Omental fat pad (tissue), 4 donors: Measurements from ENCODE around the gene PODN. TPM values are rescaled to one million over a fixed set of nuclear protein-coding genes. Genes with fewer than 3 reads are reported as not detected.
A peak's percentile ranks its signal among the peaks of the same experiment; 100 is the strongest.

ENCODE experiments used
- ATAC-seq: fragments of 150-250 bp; one replicate; pipeline ENCODE4 v1.9.1; 2016; ENCODE audit warnings: mild to moderate bottlenecking, moderate library complexity; ENCODE audit not compliant: low FRiP score
- DNase-seq: peaks from one replicate; pipeline ENCODE4 v3.0.0-alpha.2; 2019; ENCODE audit warnings: low spot score
- small RNA-seq: library from RNA; depleted of rRNA; stranded (forward); fragments of <200 nt; gene quantifications from one replicate; pipeline ENCODE3, GENCODE V24; 2016
- total RNA-seq, 4 donors: library from RNA; depleted of rRNA; stranded (reverse); fragments of >200 nt; gene quantifications; one replicate each; pipeline ENCODE4 v1.1.0, GENCODE V29; 2016
- TF ChIP-seq, protein P1 (sequence below), 3 donors: fragments of 450-650 bp; IDR thresholded peaks; one replicate each; pipeline ENCODE4 v1.5.1; 2016 to 2017; ENCODE audit warnings: antibody characterized with exemption in 3 of 3, mild to moderate bottlenecking in 3 of 3, moderate library complexity in 2 of 3

Gene PODN
- total RNA-seq, 4 donors from 2014 or later = 99.8 to 440 (median 251) TPM

DNA sequence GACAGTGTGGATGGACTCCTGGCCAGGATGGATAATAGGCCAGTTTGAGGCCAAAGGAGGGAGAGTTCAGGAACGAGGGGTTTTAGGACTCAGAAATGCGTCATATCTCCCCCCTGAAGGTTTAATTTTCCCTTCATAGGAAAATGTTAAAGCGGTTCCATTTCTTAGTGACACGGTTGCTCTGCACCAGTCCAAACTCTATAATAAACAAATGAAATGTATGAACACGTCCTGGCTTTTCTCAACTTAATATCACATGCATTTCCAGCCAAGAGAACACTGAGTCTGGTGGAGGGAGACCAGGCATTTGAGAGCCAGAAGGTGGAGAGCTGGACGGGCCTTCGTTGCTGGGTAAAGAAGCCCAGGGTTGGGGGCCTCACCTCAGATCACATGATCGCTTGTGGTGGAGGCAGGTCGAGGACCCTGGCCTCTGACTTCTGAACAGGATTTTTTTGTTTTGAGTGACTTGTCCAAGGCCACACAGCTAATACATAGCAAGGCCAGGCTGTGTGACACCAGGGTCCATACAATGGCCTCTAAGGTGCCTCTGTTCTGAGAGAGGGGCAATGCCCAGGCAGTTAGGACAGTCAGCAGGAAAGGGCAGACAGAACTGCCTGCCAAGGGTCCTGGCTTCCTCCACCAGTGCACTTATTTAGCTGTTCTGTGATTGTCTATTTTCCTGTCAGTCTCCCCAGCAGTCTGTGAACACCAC, 69.0 kb downstream of the PODN start:
- TF ChIP-seq, protein P1, sequence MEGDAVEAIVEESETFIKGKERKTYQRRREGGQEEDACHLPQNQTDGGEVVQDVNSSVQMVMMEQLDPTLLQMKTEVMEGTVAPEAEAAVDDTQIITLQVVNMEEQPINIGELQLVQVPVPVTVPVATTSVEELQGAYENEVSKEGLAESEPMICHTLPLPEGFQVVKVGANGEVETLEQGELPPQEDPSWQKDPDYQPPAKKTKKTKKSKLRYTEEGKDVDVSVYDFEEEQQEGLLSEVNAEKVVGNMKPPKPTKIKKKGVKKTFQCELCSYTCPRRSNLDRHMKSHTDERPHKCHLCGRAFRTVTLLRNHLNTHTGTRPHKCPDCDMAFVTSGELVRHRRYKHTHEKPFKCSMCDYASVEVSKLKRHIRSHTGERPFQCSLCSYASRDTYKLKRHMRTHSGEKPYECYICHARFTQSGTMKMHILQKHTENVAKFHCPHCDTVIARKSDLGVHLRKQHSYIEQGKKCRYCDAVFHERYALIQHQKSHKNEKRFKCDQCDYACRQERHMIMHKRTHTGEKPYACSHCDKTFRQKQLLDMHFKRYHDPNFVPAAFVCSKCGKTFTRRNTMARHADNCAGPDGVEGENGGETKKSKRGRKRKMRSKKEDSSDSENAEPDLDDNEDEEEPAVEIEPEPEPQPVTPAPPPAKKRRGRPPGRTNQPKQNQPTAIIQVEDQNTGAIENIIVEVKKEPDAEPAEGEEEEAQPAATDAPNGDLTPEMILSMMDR (IDR thresholded peaks at IDR 0.05) = no peak
- no peak for DNase-seq
- ATAC-seq = no peak

DNA sequence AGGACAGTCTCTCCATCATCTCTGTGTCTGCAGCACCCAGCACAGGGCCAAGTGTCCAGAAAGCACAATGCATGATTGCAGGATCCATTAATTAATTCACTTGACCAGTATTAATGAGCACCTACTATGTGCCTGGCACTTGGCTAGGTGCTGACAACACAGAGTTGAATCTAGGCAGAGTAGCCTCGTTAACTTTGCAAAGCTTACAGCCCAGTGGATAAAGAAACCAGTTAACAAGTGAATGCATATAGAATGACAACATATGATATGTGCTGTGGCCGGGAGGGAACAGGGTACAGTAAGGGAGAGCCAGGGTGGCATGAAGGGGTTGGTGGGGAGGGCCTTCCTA, 69.6 kb downstream of the PODN start:
- ATAC-seq (no peak), DNase-seq (no peak)
- TF ChIP-seq, protein P1 (IDR thresholded peaks at IDR 0.05) = no peak

DNA sequence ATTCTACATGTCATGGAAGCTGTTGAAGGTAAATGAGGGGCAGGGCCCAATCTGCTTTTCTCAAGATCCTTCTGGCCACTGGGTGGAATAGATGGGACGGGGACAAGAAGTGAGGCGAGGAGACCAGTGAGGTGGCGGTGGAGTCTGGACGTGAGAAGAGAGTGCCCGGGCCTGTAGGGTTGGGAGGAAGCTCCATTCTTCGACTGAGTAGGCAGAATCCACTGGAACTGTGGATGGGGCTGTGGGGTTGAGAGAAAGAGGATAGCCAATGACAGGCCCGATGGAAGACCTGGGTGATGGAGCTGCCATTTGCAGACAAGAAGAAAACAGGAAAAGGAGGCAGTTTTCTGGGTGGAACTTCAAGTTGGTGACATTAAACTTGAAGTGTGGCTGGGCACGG, 70.2 kb downstream of the PODN start:
- DNase-seq = no peak
- ATAC-seq = no peak
- TF ChIP-seq, protein P1 (IDR thresholded peaks at IDR 0.05) = no peak

DNA sequence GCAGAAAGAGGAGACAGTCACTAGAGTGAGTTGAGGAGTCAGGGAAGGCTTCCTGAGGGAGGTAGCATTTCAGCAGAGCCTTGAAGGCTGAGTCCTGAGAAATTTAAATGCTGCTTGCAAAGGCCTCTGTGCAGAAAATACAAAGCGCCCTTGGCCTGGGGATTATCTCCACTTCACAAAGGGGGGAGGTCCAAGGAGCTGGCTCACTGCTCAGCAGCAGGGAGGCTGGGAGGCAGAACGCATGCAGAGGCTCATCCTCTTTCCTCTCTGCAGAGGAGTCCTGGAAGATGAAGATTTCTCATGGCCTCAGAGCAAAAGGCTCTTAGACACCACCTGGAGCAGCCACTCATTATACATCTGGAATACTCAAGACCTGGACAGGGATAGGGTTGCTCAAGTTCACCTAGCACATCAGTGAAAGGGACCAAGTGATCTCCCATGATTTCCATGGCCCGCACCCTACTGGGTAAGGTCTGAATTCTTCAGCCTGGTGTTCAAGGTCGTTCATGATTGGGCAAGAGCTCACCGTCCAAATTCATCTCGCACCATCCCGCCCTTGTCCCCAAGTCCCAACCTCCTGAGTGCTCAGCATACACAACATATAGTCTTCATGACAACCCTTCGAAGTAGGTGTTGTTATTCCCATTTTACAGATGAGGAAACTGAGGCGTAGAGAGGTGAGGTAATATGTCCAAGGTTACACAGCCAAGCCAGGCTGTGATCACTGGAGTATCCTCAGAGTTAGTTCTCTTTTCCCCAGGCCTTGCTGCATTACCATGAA, 71.4 kb downstream of the PODN start:
- no peak for DNase-seq
- no peak for ATAC-seq
- TF ChIP-seq, protein P1 (IDR thresholded peaks at IDR 0.05) = no peak

DNA sequence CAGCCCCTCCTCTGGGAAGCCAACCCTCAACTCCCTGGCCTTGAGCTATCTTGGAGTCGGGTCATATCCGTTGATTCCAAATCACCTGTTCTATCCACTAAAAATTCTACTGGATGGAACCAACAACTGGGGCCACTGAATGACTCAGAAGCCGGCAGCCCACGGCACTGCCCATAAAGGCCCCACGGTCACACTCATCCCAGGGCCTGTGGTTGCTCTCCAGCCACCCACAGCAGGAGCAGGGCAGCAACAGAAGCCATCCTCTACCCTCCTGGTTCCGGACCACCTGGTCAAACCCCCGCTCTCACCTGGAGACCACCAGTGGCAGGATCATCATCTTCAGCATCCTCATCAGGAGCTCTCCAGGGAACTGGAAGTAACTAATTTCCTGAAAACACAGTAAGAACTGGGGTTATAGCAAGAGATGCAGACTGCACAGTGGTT, 72.1 kb downstream of the PODN start:
- ATAC-seq = no peak
- DNase-seq = peak; percentile 18
- TF ChIP-seq, protein P1 (IDR thresholded peaks at IDR 0.05) = no peak

Small RNA genes lying within 50 kb of the gene (small RNA-seq; reads per million reads assigned to genes)
- gene HIGD1AP11 = not detected

Other genes with a start within 250 kb of the PODN start
- gene ZYG11A, start 219.5 kb upstream of the PODN start, total RNA-seq = under 1 TPM in 1 of 4 donors, not detected in 3; 0.24 TPM
- 100 to 1,000 TPM in 1 of 4 donors, 10 to 100 TPM in 3; 93.8 to 188 (median 96.7) TPM for gene ECHDC2, start 140.5 kb upstream of the PODN start, total RNA-seq
- gene SCP2, start 134.9 kb upstream of the PODN start, total RNA-seq = 100 to 1,000 TPM in 3 of 4 donors, 10 to 100 TPM in 1; 92.7 to 174 (median 126) TPM
- under 1 TPM in 3 of 4 donors, not detected in 1; 0.19 to 0.63 (median 0.48) TPM for gene SLC1A7, start 80.4 kb downstream of the PODN start, total RNA-seq
- gene CPT2, start 134.6 kb downstream of the PODN start, total RNA-seq = 10 to 100 TPM; 11.4 to 30.4 (median 17.6) TPM
- gene CZIB, start 158.4 kb downstream of the PODN start, total RNA-seq = 10 to 100 TPM; 43.1 to 74.4 (median 62.3) TPM
- 10 to 100 TPM; 20.3 to 46.7 (median 26.8) TPM for gene MAGOH, start 176.3 kb downstream of the PODN start, total RNA-seq